Neural cell (in vitro differentiated cells): ENCODE measurements around the gene UBA6. TPM values are rescaled to one million over a fixed set of nuclear protein-coding genes. Genes with fewer than 3 reads are reported as not detected.
"Not testable (repeated sequence)": the region's sequence is repeated elsewhere in the genome, so short reads cannot be mapped to it uniquely, and the experiment has no call there.

Experiments
- H2AFZ ChIP-seq: fragments of 200-600, 300-800 bp; sonication (generic), shearing (Covaris generic); 2 replicates; pipeline ENCODE4 v1.6.0; 2014; ENCODE audit warnings: low read depth, mild to moderate bottlenecking, antibody characterized with exemption, low read length, moderate library complexity
- H3F3A ChIP-seq: fragments of 200-600 bp; shearing (Covaris generic); 2 replicates; pipeline ENCODE4 v1.6.1; 2016; ENCODE audit warnings: mild to moderate bottlenecking, moderate library complexity, mixed read lengths, antibody characterized with exemption, low read length; ENCODE audit not compliant: insufficient read depth, poor library complexity, severe bottlenecking
- H3K27ac ChIP-seq: fragments of 200-600, 300-800 bp; sonication (generic), shearing (Covaris generic); 2 replicates; pipeline ENCODE4 v1.5.1; 2014; ENCODE audit warnings: mild to moderate bottlenecking, low read length, moderate library complexity
- H3K27me3 ChIP-seq: fragments of 300-800, 200-600 bp; sonication (generic), shearing (Covaris generic); 2 replicates; pipeline ENCODE4 v1.6.0; 2014; ENCODE audit warnings: mild to moderate bottlenecking, low read depth, low read length, moderate library complexity; ENCODE audit not compliant: insufficient read depth
- H3K36me3 ChIP-seq: fragments of 300-800, 200-600 bp; sonication (generic), shearing (Covaris generic); 2 replicates; pipeline ENCODE4 v1.5.1; 2014; ENCODE audit warnings: mild to moderate bottlenecking, antibody characterized with exemption, low read length, moderate library complexity; ENCODE audit not compliant: insufficient read depth
- H3K4me2 ChIP-seq: fragments of 300-800, 200-600 bp; sonication (generic), shearing (Covaris generic); 2 replicates; pipeline ENCODE4 v1.6.0; 2014; ENCODE audit warnings: mild to moderate bottlenecking, low read length
- H3K4me3 ChIP-seq: fragments of 300-800, 200-600 bp; sonication (generic), shearing (Covaris generic); 2 replicates; pipeline ENCODE4 v1.5.1; 2014; ENCODE audit warnings: mild to moderate bottlenecking, low read length, moderate library complexity
- H3K79me2 ChIP-seq: fragments of 200-600 bp; shearing (Covaris generic); replicated peaks from 2 replicates; pipeline ENCODE4 v1.6.0; 2014; ENCODE audit warnings: mild to moderate bottlenecking, low read length, moderate library complexity; ENCODE audit not compliant: insufficient read depth
- H3K9ac ChIP-seq: fragments of 300-800, 200-600 bp; sonication (generic), shearing (Covaris generic); 2 replicates; pipeline ENCODE4 v1.6.1; 2016; ENCODE audit warnings: mild to moderate bottlenecking, low read length, mixed read lengths
- H3K9me2 ChIP-seq: fragments of 200-600 bp; shearing (Covaris generic); 2 replicates; pipeline ENCODE4 v1.6.1; 2016; ENCODE audit warnings: mild to moderate bottlenecking, low read length, mixed read lengths; ENCODE audit not compliant: insufficient read depth
- H3K9me3 ChIP-seq: fragments of 200-600, 300-800 bp; sonication (generic), shearing (Covaris generic); 2 replicates; pipeline ENCODE4 v1.6.1; 2016; ENCODE audit warnings: mild to moderate bottlenecking, mixed run types, low read length, moderate library complexity, mixed read lengths
- H4K20me1 ChIP-seq: fragments of 200-600 bp; shearing (Covaris generic); 2 replicates; pipeline ENCODE4 v1.6.1; 2016; ENCODE audit warnings: mild to moderate bottlenecking, mixed run types; ENCODE audit not compliant: insufficient read depth
- CTCF ChIP-seq: fragments of 450-650 bp; IDR thresholded peaks from 2 replicates; pipeline ENCODE4 v1.5.1; 2014; ENCODE audit warnings: antibody characterized with exemption, mild to moderate bottlenecking, moderate library complexity; ENCODE audit not compliant: poor library complexity, severe bottlenecking
- EP300 ChIP-seq: fragments of 450-650 bp; conservative IDR thresholded peaks from 2 replicates; pipeline ENCODE4 v1.6.1; 2014; ENCODE audit warnings: antibody characterized with exemption, mild to moderate bottlenecking, moderate library complexity; ENCODE audit not compliant: poor library complexity, severe bottlenecking
- EZH2 ChIP-seq: fragments of 200-600, 300-800 bp; shearing (Covaris generic), sonication (generic); IDR thresholded peaks from 2 replicates; pipeline ENCODE4 v1.6.1; 2014; ENCODE audit warnings: antibody characterized with exemption, low read length, borderline replicate concordance, mild to moderate bottlenecking; ENCODE audit not compliant: insufficient read depth, poor library complexity, severe bottlenecking
- MXI1 ChIP-seq: fragments of 450-650 bp; conservative IDR thresholded peaks from 2 replicates; pipeline ENCODE4 v1.6.1; 2014; ENCODE audit warnings: antibody characterized with exemption, mild to moderate bottlenecking; ENCODE audit not compliant: poor library complexity, severe bottlenecking
- POLR2AphosphoS5 ChIP-seq: IDR thresholded peaks from 2 replicates; pipeline ENCODE4 v1.6.1; 2012
- RAD21 ChIP-seq: fragments of 450-650 bp; conservative IDR thresholded peaks from 2 replicates; pipeline ENCODE4 v1.6.1; 2014; ENCODE audit warnings: antibody characterized with exemption, mild to moderate bottlenecking, moderate library complexity
- REST ChIP-seq: IDR thresholded peaks from 2 replicates; pipeline ENCODE4 v1.6.1; 2012; ENCODE audit warnings: borderline replicate concordance
- SMC3 ChIP-seq: fragments of 450-650 bp; conservative IDR thresholded peaks from 2 replicates; pipeline ENCODE4 v1.6.1; 2014; ENCODE audit warnings: antibody characterized with exemption, mild to moderate bottlenecking, moderate library complexity; ENCODE audit not compliant: poor library complexity
- TAF1 ChIP-seq: IDR thresholded peaks from 2 replicates; pipeline ENCODE4 v1.6.1; 2012; ENCODE audit warnings: low read depth
- polyA plus RNA-seq: library from polyadenylated mRNA; depleted of rRNA; stranded (reverse); fragments of >200 nt; gene quantifications from 2 replicates; pipeline ENCODE4 v1.2.3, GENCODE V29; 2014

UBA6 gene
- polyA plus RNA-seq, 1 donor from 2014 or later, result 126 TPM

- H3F3A ChIP-seq, result no peaks in the 10 kb centered on the region
- H3K9me3 ChIP-seq, result no peaks in the 10 kb centered on the region
- no peaks in the 10 kb centered on the region for H3K27me3 ChIP-seq
- H3K79me2 ChIP-seq, result no peaks in the 10 kb centered on the region
- H3K9ac ChIP-seq, result no peak overlapping the region
- no peaks in the 10 kb centered on the region for H3K36me3 ChIP-seq
- H2AFZ ChIP-seq, result no peak overlapping the region
- no peak overlapping the region for H3K27ac ChIP-seq
- no peaks in the 10 kb centered on the region for H4K20me1 ChIP-seq
- no peak for TF ChIP-seq EP300
- TF ChIP-seq TAF1, result no peak
- no peak for TF ChIP-seq RAD21
- no peak for TF ChIP-seq CTCF
- no peak for TF ChIP-seq MXI1
- no peak for TF ChIP-seq EZH2
- TF ChIP-seq SMC3, result no peak
- no peak for TF ChIP-seq POLR2AphosphoS5
- TF ChIP-seq REST, result no peak
- H3K9me2 ChIP-seq, result no peaks in the 10 kb centered on the region
- no peak overlapping the region for H3K4me2 ChIP-seq
- H3K4me3 ChIP-seq, result no peak overlapping the region
Observed at GRCh38 chr4:67736262-67736661, 35.3 kb upstream of the UBA6 start.

GRCh38 chr4:67735325-67735724, 34.4 kb upstream of the UBA6 start:
- no peaks in the 10 kb centered on the region for H4K20me1 ChIP-seq
- H3K4me3 ChIP-seq, result no peak overlapping the region
- TF ChIP-seq CTCF (no peak), MXI1 (no peak), POLR2AphosphoS5 (no peak)
- no peak overlapping the region for H3K9ac ChIP-seq
- H2AFZ ChIP-seq, result no peak overlapping the region
- H3K27me3 ChIP-seq, result no peaks in the 10 kb centered on the region
- no peaks in the 10 kb centered on the region for H3K9me2 ChIP-seq
- no peaks in the 10 kb centered on the region for H3K36me3 ChIP-seq
- no peak overlapping the region for H3K4me2 ChIP-seq
- no peaks in the 10 kb centered on the region for H3K9me3 ChIP-seq
- H3K27ac ChIP-seq, result no peak overlapping the region
- no peaks in the 10 kb centered on the region for H3K79me2 ChIP-seq
- H3F3A ChIP-seq, result no peaks in the 10 kb centered on the region

GRCh38 chr4:67730511-67730910, 29.6 kb upstream of the UBA6 start:
- H2AFZ ChIP-seq, H3K79me2 ChIP-seq, H3K9ac ChIP-seq, H3K9me3 ChIP-seq, H3K4me3 ChIP-seq, H3F3A ChIP-seq, H4K20me1 ChIP-seq, H3K36me3 ChIP-seq, H3K4me2 ChIP-seq, H3K9me2 ChIP-seq, H3K27ac ChIP-seq, H3K27me3 ChIP-seq: not testable (repeated sequence)
